ENCODE data around the gene TMEM184B.

GRCh38 chr22:38212442-38212841 lies 60.4 kb downstream of the TMEM184B start:
- TF ChIP-seq POLR2A (IDR thresholded peaks at IDR 0.05; ENCODE audit: low read depth, low read length) (no peak), NFYB (IDR thresholded peaks at IDR 0.05; ENCODE audit: insufficient read depth, low read depth, low read length) (no peak), CTCF (IDR thresholded peaks at IDR 0.05 in 2 of 3, conservative IDR thresholded peaks at IDR 0.05 in 1 of 3; ENCODE audit: control insufficient read depth in 2 of 3, extremely low read depth in 1 of 3, insufficient read depth in 1 of 3, low read depth in 3 of 3, low read length in 3 of 3) (no peak), CEBPZ (IDR thresholded peaks at IDR 0.05; ENCODE audit: low read depth, low read length) (no peak), EGR1 (IDR thresholded peaks at IDR 0.05; ENCODE audit: borderline replicate concordance in 1 of 2, low read depth in 2 of 2, low read length in 2 of 2) (no peak), ZBTB4 (CRISPR knock-in tag; IDR thresholded peaks at IDR 0.05) (no peak), SREBF2 (IDR thresholded peaks at IDR 0.05; ENCODE audit: low read length) (no peak), RCOR1 (conservative IDR thresholded peaks at IDR 0.05; ENCODE audit: low read depth, low read length) (no peak), SRF (IDR thresholded peaks at IDR 0.05; ENCODE audit: low read depth in 2 of 2, low read length in 2 of 2) (no peak), CBX5 (IDR thresholded peaks at IDR 0.05; ENCODE audit: low read depth) (no peak), YBX1 (IDR thresholded peaks at IDR 0.05) (no peak)

Data from GM12878 (cell line).